ENCODE measurements around the gene MAP2K1.

DNA sequence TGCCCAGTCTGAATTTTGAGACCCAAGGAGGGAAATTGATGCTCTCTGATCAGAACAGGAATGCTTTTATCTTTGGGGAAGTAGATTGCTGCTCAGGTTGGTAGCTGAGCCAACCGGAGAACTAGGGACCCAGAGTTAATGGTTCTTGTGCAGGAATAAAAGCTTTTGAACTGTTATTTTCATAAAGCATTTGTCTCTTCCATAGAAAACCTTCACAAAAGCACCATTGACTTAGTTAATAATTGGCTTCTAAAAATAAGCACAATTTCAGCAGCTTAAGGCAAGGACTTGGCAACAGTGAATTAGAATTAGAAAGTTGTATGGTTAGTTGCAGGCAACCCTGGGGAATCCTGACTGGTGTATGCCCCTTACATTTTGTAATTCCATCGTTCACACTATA, 53.8 kb downstream of the MAP2K1 start:
- TF ChIP-seq, protein P1, sequence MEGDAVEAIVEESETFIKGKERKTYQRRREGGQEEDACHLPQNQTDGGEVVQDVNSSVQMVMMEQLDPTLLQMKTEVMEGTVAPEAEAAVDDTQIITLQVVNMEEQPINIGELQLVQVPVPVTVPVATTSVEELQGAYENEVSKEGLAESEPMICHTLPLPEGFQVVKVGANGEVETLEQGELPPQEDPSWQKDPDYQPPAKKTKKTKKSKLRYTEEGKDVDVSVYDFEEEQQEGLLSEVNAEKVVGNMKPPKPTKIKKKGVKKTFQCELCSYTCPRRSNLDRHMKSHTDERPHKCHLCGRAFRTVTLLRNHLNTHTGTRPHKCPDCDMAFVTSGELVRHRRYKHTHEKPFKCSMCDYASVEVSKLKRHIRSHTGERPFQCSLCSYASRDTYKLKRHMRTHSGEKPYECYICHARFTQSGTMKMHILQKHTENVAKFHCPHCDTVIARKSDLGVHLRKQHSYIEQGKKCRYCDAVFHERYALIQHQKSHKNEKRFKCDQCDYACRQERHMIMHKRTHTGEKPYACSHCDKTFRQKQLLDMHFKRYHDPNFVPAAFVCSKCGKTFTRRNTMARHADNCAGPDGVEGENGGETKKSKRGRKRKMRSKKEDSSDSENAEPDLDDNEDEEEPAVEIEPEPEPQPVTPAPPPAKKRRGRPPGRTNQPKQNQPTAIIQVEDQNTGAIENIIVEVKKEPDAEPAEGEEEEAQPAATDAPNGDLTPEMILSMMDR (IDR thresholded peaks at IDR 0.05), result no peak
- TF ChIP-seq POLR2A (IDR thresholded peaks at IDR 0.05), result no peak
